GM19351 (cell line): Measurements from ENCODE around the gene CCDC88C.

Experiments
- ATAC-seq: cut with Tn5 transposase; IDR thresholded peaks from one replicate; pipeline ENCODE4 v1.9.1; 2021; ENCODE audit warnings: mild to moderate bottlenecking, moderate library complexity; ENCODE audit not compliant: unreplicated experiment

The CCDC88C gene

DNA sequence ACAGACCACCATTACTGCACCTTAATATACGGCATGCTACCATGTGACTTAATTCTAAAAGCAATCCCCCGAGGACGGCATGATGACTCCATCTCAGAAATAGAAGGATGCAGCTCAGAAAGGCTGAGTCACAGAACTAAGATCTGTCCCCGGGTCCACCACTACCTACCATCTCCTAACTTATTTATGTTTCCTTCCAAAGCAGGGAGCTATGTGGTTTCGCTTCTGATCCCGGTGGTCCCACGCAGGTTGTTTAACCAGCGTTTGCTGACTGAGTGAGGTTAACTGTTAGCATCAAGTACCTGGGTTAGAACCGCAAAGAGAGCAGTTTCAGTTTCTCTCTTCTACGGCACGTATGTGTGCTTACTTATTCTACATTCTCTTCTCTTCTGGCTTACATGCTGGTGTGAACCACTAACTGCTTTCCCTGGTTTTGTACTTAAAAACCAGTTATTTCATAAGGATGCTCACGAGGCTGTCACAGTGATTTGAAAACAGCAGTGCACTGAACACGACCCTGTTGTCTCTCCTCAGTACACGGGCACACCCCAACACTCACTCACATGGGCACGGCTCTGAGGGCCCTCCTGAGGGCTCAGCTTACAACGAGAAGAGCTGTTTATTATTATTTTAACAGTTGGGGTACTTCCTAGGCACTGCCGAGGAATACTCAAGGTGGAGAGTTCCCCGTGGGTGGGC lies 66.7 kb downstream of the CCDC88C start:
- ATAC-seq, result peak; percentile 59

DNA sequence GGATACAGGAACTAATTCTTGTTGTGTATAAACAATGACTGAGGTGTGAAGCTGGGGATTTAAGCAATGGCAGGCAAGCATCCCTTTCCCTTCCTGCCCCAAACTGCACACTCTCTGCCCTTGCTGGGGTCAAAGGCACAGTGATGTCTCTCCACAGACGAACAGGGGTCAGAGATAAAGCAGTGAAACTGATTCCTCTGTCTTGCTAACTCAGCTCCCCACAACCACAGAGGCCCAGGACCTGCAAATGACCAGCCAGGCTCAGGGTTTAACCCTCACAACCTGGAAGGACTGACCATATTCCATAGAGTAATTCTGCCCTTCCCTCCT lies 67.2 kb downstream of the CCDC88C start:
- ATAC-seq, result peak; percentile 10

- ATAC-seq, result peak; percentile 58
Observed at GRCh38 chr14:91349481-91350074, 68.0 kb downstream of the CCDC88C start.

GRCh38 chr14:91348845-91349465 lies 68.7 kb downstream of the CCDC88C start:
- ATAC-seq, result no peak

- ATAC-seq, result no peak
Observed at GRCh38 chr14:91346838-91347173, 70.8 kb downstream of the CCDC88C start.

DNA sequence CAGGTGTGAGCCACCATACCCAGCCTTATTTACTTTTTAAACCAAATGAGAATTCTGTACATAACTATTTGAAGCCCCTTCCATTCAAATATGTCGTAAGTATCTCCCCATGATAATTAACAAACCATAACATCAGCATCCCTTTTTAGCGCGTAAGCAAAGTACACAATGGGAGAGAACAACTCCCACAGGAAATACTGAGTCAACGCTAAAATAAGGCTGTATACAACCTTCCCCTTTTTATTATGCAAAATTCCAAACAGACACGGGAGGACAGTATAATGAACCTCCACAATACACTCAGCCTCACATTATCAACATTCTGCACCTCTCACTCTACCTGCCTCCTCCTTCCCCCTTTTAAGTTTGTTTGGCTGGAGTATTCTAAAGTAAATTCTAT lies 73.5 kb downstream of the CCDC88C start:
- ATAC-seq, result no peak

- no peak for ATAC-seq
Observed at GRCh38 chr14:91343051-91343450, 74.6 kb downstream of the CCDC88C start.

GRCh38 chr14:91342206-91342760 lies 75.3 kb downstream of the CCDC88C start:
- no peak for ATAC-seq

GRCh38 chr14:91341751-91342154 lies 75.9 kb downstream of the CCDC88C start:
- ATAC-seq, result no peak

GRCh38 chr14:91341334-91341733 lies 76.3 kb downstream of the CCDC88C start:
- no peak for ATAC-seq

- ATAC-seq, result no peak
Observed at GRCh38 chr14:91339671-91340369, 77.8 kb downstream of the CCDC88C start.

DNA sequence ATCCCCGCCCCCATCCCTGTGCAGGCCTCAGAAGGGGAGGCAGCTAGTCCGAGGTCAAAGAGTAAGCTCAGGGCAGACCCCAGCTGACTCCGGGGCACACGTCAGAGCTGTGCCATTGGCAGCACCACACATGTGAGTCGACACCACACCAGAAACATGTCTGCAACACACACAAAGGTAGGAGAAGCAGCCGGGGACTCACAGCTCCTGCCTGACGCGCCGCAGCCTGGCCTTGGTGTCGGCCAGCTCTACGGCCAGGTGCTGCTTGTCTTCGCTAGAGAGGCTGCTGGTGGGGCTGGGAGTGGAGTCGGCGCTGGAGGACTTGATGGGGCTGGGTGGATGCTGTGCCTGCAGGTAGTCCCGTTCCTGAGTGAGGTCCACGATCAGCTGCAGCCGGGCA lies 78.5 kb downstream of the CCDC88C start:
- ATAC-seq, result no peak

DNA sequence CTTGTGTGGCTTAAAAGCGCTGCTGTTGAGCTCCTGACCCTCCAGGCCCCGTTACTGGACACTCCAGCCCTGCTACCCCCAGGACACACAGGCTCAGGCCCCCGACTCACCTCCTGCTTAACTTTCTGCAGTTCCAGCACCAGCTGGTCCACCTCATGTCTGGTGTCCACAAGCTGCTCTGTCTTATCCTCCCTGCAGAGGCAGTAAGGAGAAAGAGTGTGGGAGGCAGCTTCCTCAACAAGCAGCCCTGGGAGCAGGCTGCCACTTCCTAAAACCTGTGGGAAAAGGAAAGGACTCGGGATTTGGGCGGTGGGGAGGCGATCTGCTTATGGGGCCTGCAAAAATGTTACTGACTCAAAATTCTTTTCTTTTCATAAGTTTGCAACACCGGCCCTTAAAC lies 79.2 kb downstream of the CCDC88C start:
- ATAC-seq, result no peak

DNA sequence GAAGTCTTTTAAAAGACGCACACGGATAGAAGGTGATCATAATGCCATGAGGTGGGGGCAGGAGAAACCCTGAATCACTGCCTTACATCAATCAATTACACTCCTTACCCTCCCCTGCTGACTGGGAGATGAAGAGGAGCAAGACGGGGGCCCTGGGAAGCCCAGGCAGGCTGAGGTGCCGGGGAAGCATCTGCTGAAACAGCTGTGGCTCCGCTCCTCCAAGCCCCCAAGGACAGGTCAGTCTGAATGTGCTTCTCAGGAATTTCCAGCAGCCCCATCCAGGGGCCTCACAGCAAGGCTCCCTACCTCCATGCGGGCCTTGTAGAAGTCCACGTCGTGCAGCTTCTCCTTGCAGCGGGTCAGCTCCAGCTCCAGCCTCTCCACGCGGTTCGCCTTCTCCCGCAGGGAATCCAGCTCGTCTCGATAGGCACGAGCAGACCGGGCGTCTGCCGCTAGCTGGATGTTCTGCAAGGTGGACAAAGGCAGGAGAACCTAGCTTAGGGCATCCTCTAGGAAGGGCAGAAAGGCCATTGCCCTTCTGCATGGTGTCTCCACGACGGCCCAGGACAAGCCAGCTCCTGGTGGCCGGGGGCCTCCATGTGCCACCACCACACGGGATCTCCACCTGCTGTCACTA lies 79.8 kb downstream of the CCDC88C start:
- no peak for ATAC-seq

- no peak for ATAC-seq
Observed at GRCh38 chr14:91336093-91336450, 81.5 kb downstream of the CCDC88C start.

DNA sequence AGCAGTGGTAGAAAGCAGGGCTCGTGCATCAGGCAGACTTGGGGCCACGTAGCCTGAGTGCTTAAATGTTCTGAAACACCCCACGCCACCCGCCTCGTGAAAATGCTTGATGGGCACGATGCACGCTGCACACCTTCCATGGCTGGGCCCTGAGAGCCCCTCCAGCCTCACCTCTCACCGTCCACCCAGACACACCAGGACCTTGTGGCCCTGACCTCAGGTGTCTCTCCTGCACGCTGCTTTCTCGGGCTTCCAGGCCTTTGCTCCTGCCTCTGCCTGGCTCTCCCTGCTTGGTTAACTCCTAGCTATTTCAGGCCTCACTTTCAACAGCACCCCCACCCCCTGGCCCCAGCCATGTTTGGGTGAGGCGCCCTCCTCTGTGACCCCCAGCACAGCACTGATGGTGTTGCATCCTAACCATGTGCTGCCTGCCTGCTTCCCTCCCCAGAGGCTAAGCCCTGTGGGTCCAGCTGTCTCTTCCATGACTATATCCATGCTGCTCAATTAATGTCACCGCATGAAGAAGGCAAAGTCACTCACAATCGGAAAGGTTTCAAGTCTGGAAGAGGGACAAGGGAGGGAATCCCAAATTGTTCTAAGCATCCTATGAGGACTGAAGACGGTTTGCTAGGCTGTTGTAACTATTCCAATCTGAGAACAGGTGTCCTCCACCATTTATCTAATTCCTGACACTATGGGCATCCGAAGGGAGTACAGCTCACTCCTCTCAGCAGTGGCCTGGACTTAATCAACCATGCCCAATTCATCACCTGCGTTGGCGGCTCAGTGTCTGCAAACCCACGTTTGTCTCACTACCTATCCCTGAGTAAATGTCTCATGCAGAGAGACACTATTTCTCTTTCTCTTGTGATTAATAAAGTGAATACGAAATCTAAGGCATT lies 82.2 kb downstream of the CCDC88C start:
- ATAC-seq, result no peak

DNA sequence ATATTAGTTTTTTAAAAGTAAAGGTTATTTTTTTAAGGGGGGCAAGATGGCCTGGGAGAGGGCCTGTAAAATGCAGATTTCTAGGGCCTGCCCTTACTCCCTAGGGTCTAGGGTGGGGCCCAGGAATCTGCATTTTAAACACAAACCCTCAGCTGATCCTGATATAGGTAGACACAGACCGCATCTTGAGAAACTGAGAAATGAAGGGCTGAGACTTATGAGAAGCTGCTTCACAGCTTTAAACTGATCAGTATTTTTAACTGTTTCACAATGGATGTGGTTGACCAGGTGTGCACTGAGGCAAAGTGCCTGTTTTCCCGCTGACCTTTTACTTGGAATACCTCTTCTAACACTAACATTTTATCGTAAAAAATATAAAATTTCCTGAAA lies 84.0 kb downstream of the CCDC88C start:
- ATAC-seq, result peak; percentile 74

GRCh38 chr14:91332986-91333649 lies 84.5 kb downstream of the CCDC88C start:
- ATAC-seq, result no peak

GRCh38 chr14:91332171-91332985 lies 85.2 kb downstream of the CCDC88C start:
- ATAC-seq, result no peak
